RWPE2 (cell line): ENCODE results near the gene ENTPD6.

Experiments
- ATAC-seq: fragments of 200-7000 bp; cut with Tn5 transposase; 3 replicates; pipeline ENCODE4 v1.9.1; 2021; ENCODE audit warnings: low read depth
- DNase-seq: peaks from one replicate; pipeline ENCODE4 v3.0.0-alpha.2; 2020; ENCODE audit warnings: low spot score
- H3K27ac ChIP-seq: fragments of 450-650 bp; 2 replicates; pipeline ENCODE4 v1.5.1; 2017; ENCODE audit warnings: mild to moderate bottlenecking; ENCODE audit not compliant: poor library complexity, severe bottlenecking
- H3K27me3 ChIP-seq: fragments of 250-450 bp; sonication (Bioruptor Pico); 2 replicates; pipeline ENCODE4 v1.5.1; 2021; ENCODE audit warnings: mild to moderate bottlenecking, moderate library complexity; ENCODE audit not compliant: insufficient read depth, poor library complexity, severe bottlenecking
- H3K36me3 ChIP-seq: fragments of 250-450 bp; sonication (Bioruptor Pico); 2 replicates; pipeline ENCODE4 v1.5.1; 2020; ENCODE audit warnings: low read depth, mild to moderate bottlenecking, moderate library complexity
- H3K4me1 ChIP-seq: fragments of 250-450 bp; sonication (Bioruptor Pico); 2 replicates; pipeline ENCODE4 v1.5.1; 2021; ENCODE audit warnings: mild to moderate bottlenecking, moderate library complexity; ENCODE audit not compliant: insufficient read depth, poor library complexity, severe bottlenecking
- H3K4me3 ChIP-seq: fragments of 250-450 bp; sonication (Bioruptor Pico); 2 replicates; pipeline ENCODE4 v1.5.1; 2021; ENCODE audit warnings: mild to moderate bottlenecking, moderate library complexity; ENCODE audit not compliant: severe bottlenecking
- H3K9me3 ChIP-seq: fragments of 250-450 bp; sonication (Bioruptor Pico); 2 replicates; pipeline ENCODE4 v1.5.1; 2021; ENCODE audit warnings: mild to moderate bottlenecking, moderate library complexity; ENCODE audit not compliant: severe bottlenecking
- TF ChIP-seq, protein P1 (sequence below): fragments of 450-650 bp; IDR thresholded peaks from one replicate; pipeline ENCODE4 v1.5.1; 2017; ENCODE audit warnings: mild to moderate bottlenecking, moderate library complexity; ENCODE audit not compliant: poor library complexity, severe bottlenecking

Gene ENTPD6

DNA sequence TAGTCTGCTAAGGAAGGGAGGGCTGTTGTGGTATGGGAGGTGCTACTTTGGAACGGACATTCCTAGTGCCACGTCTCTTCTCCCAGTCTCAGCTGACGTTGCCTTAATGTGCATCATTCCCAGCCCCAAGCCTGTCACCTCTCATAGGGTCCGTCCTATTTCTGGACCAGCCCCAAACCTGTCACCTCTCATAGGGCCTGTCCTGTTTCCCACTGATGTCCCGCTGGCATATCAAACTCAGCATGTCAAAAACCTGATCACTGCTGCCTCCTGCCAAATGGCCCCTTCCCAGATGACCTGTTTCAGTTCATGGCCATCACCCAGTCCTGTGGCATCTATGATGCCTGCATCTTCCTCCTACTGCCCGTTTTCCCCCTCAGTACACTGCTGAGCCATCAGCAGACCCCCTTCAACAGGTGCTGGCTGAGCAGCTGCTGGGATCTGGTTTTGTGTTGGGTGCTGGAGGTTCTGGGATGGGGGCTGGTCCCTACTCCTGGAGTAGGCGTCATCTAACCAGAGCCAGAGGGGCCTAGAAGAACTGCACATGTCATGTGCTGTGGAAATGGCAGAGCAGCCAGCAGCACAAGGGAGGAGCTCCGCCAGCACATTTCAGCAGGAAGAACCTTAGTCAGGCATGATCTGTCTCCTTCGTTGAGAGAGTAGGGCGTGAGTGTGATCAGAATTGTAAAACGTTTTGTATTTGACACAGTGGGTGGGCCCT lies 3.3 kb downstream of the ENTPD6 start:
- H3K36me3 ChIP-seq, result peaks cover 35% of the 10 kb centered on the region
- TF ChIP-seq, protein P1, sequence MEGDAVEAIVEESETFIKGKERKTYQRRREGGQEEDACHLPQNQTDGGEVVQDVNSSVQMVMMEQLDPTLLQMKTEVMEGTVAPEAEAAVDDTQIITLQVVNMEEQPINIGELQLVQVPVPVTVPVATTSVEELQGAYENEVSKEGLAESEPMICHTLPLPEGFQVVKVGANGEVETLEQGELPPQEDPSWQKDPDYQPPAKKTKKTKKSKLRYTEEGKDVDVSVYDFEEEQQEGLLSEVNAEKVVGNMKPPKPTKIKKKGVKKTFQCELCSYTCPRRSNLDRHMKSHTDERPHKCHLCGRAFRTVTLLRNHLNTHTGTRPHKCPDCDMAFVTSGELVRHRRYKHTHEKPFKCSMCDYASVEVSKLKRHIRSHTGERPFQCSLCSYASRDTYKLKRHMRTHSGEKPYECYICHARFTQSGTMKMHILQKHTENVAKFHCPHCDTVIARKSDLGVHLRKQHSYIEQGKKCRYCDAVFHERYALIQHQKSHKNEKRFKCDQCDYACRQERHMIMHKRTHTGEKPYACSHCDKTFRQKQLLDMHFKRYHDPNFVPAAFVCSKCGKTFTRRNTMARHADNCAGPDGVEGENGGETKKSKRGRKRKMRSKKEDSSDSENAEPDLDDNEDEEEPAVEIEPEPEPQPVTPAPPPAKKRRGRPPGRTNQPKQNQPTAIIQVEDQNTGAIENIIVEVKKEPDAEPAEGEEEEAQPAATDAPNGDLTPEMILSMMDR, result no peak
- ATAC-seq, result no peak
- no peak overlapping the region for H3K27ac ChIP-seq
- no peaks in the 10 kb centered on the region for H3K27me3 ChIP-seq
- H3K4me1 ChIP-seq, result no peaks in the 10 kb centered on the region
- H3K4me3 ChIP-seq, result no peak overlapping the region
- H3K9me3 ChIP-seq, result no peaks in the 10 kb centered on the region
- DNase-seq, result no peak

DNA sequence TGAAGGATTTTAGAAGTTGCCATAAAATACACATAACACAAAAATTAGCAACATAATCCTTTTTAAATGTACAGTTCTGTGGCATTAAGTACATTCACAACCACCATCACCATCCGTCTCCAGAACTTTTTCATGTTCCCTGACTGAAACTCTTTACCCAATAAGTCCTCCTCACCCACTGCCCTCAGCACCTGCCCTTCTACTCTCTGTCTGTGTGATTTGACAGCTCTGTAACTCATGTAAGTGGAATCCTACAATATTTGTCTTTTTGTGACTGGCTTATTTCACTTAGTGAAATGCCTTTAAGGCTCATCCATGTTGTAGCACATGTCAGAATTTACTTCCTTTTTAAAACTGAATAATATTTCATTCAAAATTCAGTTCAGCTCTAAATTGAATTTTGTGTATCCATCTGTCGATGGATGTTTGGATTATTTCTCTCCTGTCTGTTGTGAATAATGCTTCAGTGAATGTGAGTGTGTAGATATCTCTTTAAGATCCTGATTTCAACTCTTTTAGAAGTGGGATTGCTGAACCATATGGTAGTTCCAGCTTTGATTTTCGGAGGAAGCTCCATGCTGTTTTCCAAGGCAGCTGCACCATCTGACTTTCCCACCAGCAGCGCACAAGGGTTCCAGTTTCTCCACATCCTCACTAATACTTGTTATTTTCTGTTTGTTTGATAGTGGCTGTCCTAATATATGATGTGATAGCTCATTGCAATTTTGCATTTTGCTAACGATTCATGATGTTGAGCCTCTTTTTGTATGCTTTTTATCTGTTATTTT lies 4.2 kb downstream of the ENTPD6 start:
- H3K4me1 ChIP-seq, result peaks cover 2% of the 10 kb centered on the region

DNA sequence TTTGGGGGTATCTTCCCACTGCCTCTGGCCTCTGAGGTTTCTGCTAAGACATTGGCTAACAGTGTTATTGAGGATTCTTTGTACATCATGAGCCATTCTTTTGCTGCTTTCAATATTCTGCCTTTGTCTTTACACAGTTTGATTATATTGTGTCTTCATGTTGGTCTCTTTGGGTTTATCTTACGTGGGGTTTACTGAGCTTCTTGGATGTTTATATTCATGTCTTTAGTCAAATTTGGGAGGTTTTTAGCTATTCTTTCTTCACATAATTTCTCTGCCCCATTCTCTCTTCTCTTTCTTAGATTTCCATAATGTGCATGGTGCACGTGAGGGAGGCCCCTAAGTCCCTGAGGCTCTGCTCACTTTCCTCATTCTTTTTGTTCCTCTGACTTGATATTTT lies 7.6 kb downstream of the ENTPD6 start:
- TF ChIP-seq, protein P1, result no peak
- Histone ChIP-seq H3K4me3 (no peak overlapping the region), H3K4me1 (peaks cover 8% of the 10 kb centered on the region), H3K9me3 (no peaks in the 10 kb centered on the region), H3K36me3 (peaks cover 36% of the 10 kb centered on the region), H3K27me3 (no peaks in the 10 kb centered on the region), H3K27ac (no peak overlapping the region)
- no peak for DNase-seq
- no peak for ATAC-seq

More for the DNA sequence above, 4.2 kb downstream of the ENTPD6 start:
- no peak for DNase-seq
- Histone ChIP-seq H3K4me3 (no peak overlapping the region), H3K27me3 (no peaks in the 10 kb centered on the region), H3K27ac (no peak overlapping the region), H3K36me3 (peaks cover 35% of the 10 kb centered on the region), H3K9me3 (no peaks in the 10 kb centered on the region)
- ATAC-seq, result no peak
- TF ChIP-seq, protein P1, result no peak

DNA sequence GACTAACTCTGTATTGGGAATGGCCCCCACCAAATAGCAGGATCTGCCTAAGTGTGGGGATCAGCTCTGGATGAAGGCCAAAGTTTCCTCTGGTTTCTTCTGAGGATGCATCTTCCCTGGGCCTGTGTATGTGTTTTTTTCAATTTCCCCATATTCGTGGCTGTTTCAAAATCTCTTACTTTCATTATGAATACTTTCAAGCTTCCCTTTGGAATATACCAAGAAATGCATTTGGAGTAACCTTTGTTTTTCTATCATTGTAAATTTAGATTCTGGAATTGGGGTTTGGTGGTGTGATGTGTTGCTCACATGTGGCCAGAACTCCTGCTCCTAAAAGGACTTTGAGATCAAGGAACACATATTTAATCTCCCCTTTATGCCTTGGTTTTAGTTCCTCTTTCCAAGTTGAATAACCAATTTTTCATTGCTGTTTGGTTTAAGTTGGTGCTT lies 8.4 kb downstream of the ENTPD6 start:
- Histone ChIP-seq H3K4me3 (no peak overlapping the region), H3K4me1 (peaks cover 8% of the 10 kb centered on the region), H3K9me3 (no peaks in the 10 kb centered on the region), H3K27ac (no peak overlapping the region), H3K36me3 (peaks cover 36% of the 10 kb centered on the region), H3K27me3 (no peaks in the 10 kb centered on the region)
- no peak for ATAC-seq
- DNase-seq, result no peak
- TF ChIP-seq, protein P1, result no peak
